IMR-90 (cell line): ENCODE results near the gene DCLRE1A. TPM values are rescaled to one million over a fixed set of nuclear protein-coding genes. Genes with fewer than 3 reads are reported as not detected.

ENCODE experiments used
- ATAC-seq: fragments of 200-7000 bp; cut with Tn5 transposase; 2 replicates; pipeline ENCODE4 v1.9.1; 2020; ENCODE audit warnings: low read depth, mild to moderate bottlenecking, moderate library complexity
- BruUV-seq: library from RNA; stranded (reverse); fragments of 400-500 nt; replicated peaks from 2 replicates; lab custom pipeline; 2021; lab: Mats Ljungman, UMichigan
- CTCF ChIA-PET: fragments of 300-600 bp; formaldehyde crosslinking; extraction: SDS; loops from one replicate; lab custom pipeline; 2021; ENCODE audit warnings: antibody characterized with exemption; lab: Yijun Ruan, JAX
- POLR2A ChIA-PET: fragments of 300-600 bp; sonication (Branson Sonifier 250); formaldehyde crosslinking; loops from one replicate; lab custom pipeline; 2022; ENCODE audit warnings: antibody characterized with exemption; ENCODE audit not compliant: unreplicated experiment; lab: Charles Lee
- DNase-seq: peaks from one replicate; pipeline ENCODE4 v3.0.0; 2013
- H2AFZ ChIP-seq: replicated peaks from 2 replicates; pipeline ENCODE3; 2013; ENCODE audit warnings: low read length, mild to moderate bottlenecking; ENCODE audit not compliant: poor library complexity
- H2AK5ac ChIP-seq: 2 replicates; pipeline ENCODE4 v1.6.1; 2013; ENCODE audit warnings: low read depth, low read length, inconsistent platforms
- H2AK9ac ChIP-seq: replicated peaks from 2 replicates; pipeline ENCODE3; 2013; ENCODE audit warnings: mild to moderate bottlenecking, low read depth, low read length, moderate library complexity; ENCODE audit not compliant: poor library complexity
- H2BK120ac ChIP-seq: 2 replicates; pipeline ENCODE4 v1.6.1; 2013; ENCODE audit warnings: low read depth, low read length, inconsistent platforms
- H2BK15ac ChIP-seq: 3 replicates; pipeline ENCODE4 v1.6.1; 2013; ENCODE audit warnings: low read depth, low read length, inconsistent platforms
- H2BK20ac ChIP-seq: 2 replicates; pipeline ENCODE4 v1.6.1; 2013; ENCODE audit warnings: low read depth, mild to moderate bottlenecking, inconsistent platforms, low read length, moderate library complexity
- H2BK5ac ChIP-seq: 2 replicates; pipeline ENCODE4 v1.6.1; 2013; ENCODE audit warnings: mild to moderate bottlenecking, low read depth, low read length, inconsistent platforms; ENCODE audit not compliant: poor library complexity, severe bottlenecking
- H3K14ac ChIP-seq: replicated peaks from 2 replicates; pipeline ENCODE4 v1.6.1; 2013; ENCODE audit warnings: low read depth, low read length, inconsistent platforms
- H3K18ac ChIP-seq: 2 replicates; pipeline ENCODE4 v1.6.1; 2013; ENCODE audit warnings: low read depth, low read length, control low read depth
- H3K23ac ChIP-seq: 2 replicates; pipeline ENCODE4 v1.6.1; 2013; ENCODE audit warnings: low read depth, low read length, inconsistent platforms
- H3K27ac ChIP-seq: 2 replicates; pipeline ENCODE4 v1.5.1; 2013; ENCODE audit warnings: mild to moderate bottlenecking, control low read depth, low read length; ENCODE audit not compliant: insufficient read depth
- H3K27me3 ChIP-seq: 2 replicates; pipeline ENCODE4 v1.6.1; 2013; ENCODE audit warnings: low read length; ENCODE audit not compliant: control insufficient read depth, insufficient read depth
- H3K36me3 ChIP-seq: 2 replicates; pipeline ENCODE4 v1.6.1; 2013; ENCODE audit warnings: low read length, mixed read lengths; ENCODE audit not compliant: control insufficient read depth, insufficient read depth
- H3K4ac ChIP-seq: 2 replicates; pipeline ENCODE4 v1.6.1; 2013; ENCODE audit warnings: low read depth, low read length, inconsistent platforms
- H3K4me1 ChIP-seq: 2 replicates; pipeline ENCODE4 v1.6.1; 2013; ENCODE audit warnings: low read length, mixed read lengths; ENCODE audit not compliant: control insufficient read depth, insufficient read depth
- H3K4me2 ChIP-seq: 2 replicates; pipeline ENCODE4 v1.6.1; 2013; ENCODE audit warnings: low read depth, mild to moderate bottlenecking, control low read depth, low read length, moderate library complexity
- H3K4me3 ChIP-seq: 2 replicates; pipeline ENCODE4 v1.5.1; 2013; ENCODE audit warnings: low read depth, mild to moderate bottlenecking, control low read depth, low read length, moderate library complexity; ENCODE audit not compliant: insufficient read depth
- H3K56ac ChIP-seq: 2 replicates; pipeline ENCODE4 v1.6.1; 2013; ENCODE audit warnings: low read length, inconsistent platforms; ENCODE audit not compliant: insufficient read depth; ENCODE audit errors: extremely low read depth
- H3K79me1 ChIP-seq, 2 experiments: 2 replicates each; pipeline ENCODE4 v1.6.1; 2013; ENCODE audit warnings: low read length in 2 of 2, inconsistent platforms in 1 of 2, low read depth in 1 of 2
- H3K9ac ChIP-seq: 2 replicates; pipeline ENCODE4 v1.6.1; 2013; ENCODE audit warnings: low read depth, low read length, control low read depth
- H3K9me1 ChIP-seq: 2 replicates; pipeline ENCODE4 v1.6.1; 2013; ENCODE audit warnings: low read length, inconsistent platforms; ENCODE audit not compliant: insufficient read depth
- H3K9me3 ChIP-seq: 2 replicates; pipeline ENCODE4 v1.6.1; 2013; ENCODE audit warnings: low read length; ENCODE audit not compliant: control insufficient read depth, insufficient read depth
- H4K20me1 ChIP-seq: 2 replicates; pipeline ENCODE4 v1.6.1; 2013; ENCODE audit warnings: low read length, inconsistent platforms; ENCODE audit not compliant: insufficient read depth
- H4K5ac ChIP-seq: 2 replicates; pipeline ENCODE4 v1.6.1; 2013; ENCODE audit warnings: mild to moderate bottlenecking, low read depth, low read length, control low read depth
- H4K8ac ChIP-seq, 2 experiments: 2 replicates each; pipeline ENCODE4 v1.6.1; 2013; ENCODE audit warnings: low read depth in 2 of 2, low read length in 2 of 2, control low read depth in 1 of 2, inconsistent platforms in 1 of 2
- H4K91ac ChIP-seq: 2 replicates; pipeline ENCODE4 v1.6.1; 2013; ENCODE audit warnings: low read depth, low read length, inconsistent platforms; ENCODE audit not compliant: insufficient read depth
- BHLHE40 ChIP-seq: fragments of 150-350 bp; IDR thresholded peaks from 2 replicates; pipeline ENCODE4 v1.6.1; 2016; ENCODE audit warnings: mild to moderate bottlenecking, low read depth, low read length
- CHD1 ChIP-seq: IDR thresholded peaks from 2 replicates; pipeline ENCODE4 v1.6.1; 2012; ENCODE audit warnings: low read depth, low read length, improper control_type of control experiment
- CTCF ChIP-seq: conservative IDR thresholded peaks from 2 replicates; pipeline ENCODE4 v1.5.1; 2012; ENCODE audit warnings: mild to moderate bottlenecking, low read depth, low read length, improper control_type of control experiment
- FOS ChIP-seq: fragments of 150-350 bp; IDR thresholded peaks from 2 replicates; pipeline ENCODE4 v1.6.1; 2016; ENCODE audit warnings: low read depth, low read length
- MAFK ChIP-seq: IDR thresholded peaks from 2 replicates; pipeline ENCODE4 v1.6.1; 2012; ENCODE audit warnings: low read depth, low read length, improper control_type of control experiment
- MAZ ChIP-seq: IDR thresholded peaks from 2 replicates; pipeline ENCODE4 v1.6.1; 2012; ENCODE audit warnings: low read depth, mild to moderate bottlenecking, low read length, improper control_type of control experiment, moderate library complexity, borderline replicate concordance
- MXI1 ChIP-seq: IDR thresholded peaks from 2 replicates; pipeline ENCODE4 v1.6.1; 2012; ENCODE audit warnings: low read depth, mild to moderate bottlenecking, low read length, moderate library complexity, borderline replicate concordance
- POLR2A ChIP-seq: IDR thresholded peaks from 2 replicates; pipeline ENCODE4 v1.6.1; 2012; ENCODE audit warnings: mild to moderate bottlenecking, low read depth, low read length
- RCOR1 ChIP-seq: IDR thresholded peaks from 2 replicates; pipeline ENCODE4 v1.6.1; 2012; ENCODE audit warnings: mild to moderate bottlenecking, low read length, improper control_type of control experiment; ENCODE audit not compliant: insufficient replicate concordance
- RFX5 ChIP-seq: IDR thresholded peaks from 2 replicates; pipeline ENCODE4 v1.8.0; 2012; ENCODE audit warnings: low read depth, mild to moderate bottlenecking, low read length, moderate library complexity
- SMC3 ChIP-seq: fragments of 150-350 bp; IDR thresholded peaks from 2 replicates; pipeline ENCODE4 v1.6.1; 2016; ENCODE audit warnings: low read depth, mild to moderate bottlenecking, antibody characterized with exemption, low read length, moderate library complexity
- WGBS, 2 experiments: methylation state at CpG; one replicate each; pipeline versions ENCODE4 v1.1.5 to v1.1.7; 2013; ENCODE audit warnings: missing lambda C conversion rate in 2 of 2; ENCODE audit not compliant: insufficient read length in 1 of 2; ENCODE audit errors: extremely low coverage in 2 of 2; 5-methylcytosine and 5-hydroxymethylcytosine counted together
- dilution Hi-C: fragments of 300-500 bp; cut with HindIII; formaldehyde crosslinking; loops from one replicate; pipeline ENCODE4 v1.14.3; 2018; ENCODE audit warnings: low sequenced_read_pairs; ENCODE audit not compliant: unreplicated experiment
- in situ Hi-C: fragments of 300-500 bp; cut with MboI; formaldehyde crosslinking; loops from 3 replicates; pipeline ENCODE4 v1.14.3; 2019; ENCODE audit warnings: low sequenced_read_pairs, inconsistent platforms, mixed read lengths
- intact Hi-C: fragments of 100-400 bp; cut with micrococcal nuclease; formaldehyde crosslinking; loops from 2 replicates; pipeline ENCODE4 v1.10.0; 2022
- polyA plus RNA-seq, 3 experiments: library from polyadenylated mRNA; depleted of rRNA; stranded (reverse); fragments of >200 nt; gene quantifications; 2 replicates each; pipeline ENCODE4 v1.2.3, GENCODE V29; 2012; ENCODE audit warnings: low replicate concordance in 1 of 3
- total RNA-seq: library from RNA; depleted of rRNA; stranded (reverse); fragments of >200 nt; gene quantifications from 2 replicates; pipeline ENCODE4 v1.2.3, GENCODE V29; 2012

The DCLRE1A gene
- total and polyA plus RNA-seq, 2 of the 4 experiments (the other 2 are of a cell fraction), result 3.1 to 6.3 TPM

GRCh38 chr10:113854761-113855588, 1.1 kb upstream of the DCLRE1A start:
- H4K91ac ChIP-seq, result peak overlapping the region; percentile 98
- H2AK9ac ChIP-seq, result peak overlapping the region; percentile 97
- H3K9ac ChIP-seq, result peak overlapping the region; percentile 98
- peak overlapping the region; percentile 99 for H3K4ac ChIP-seq
- peak overlapping the region; percentile 97 for H2BK120ac ChIP-seq
- H3K4me1 ChIP-seq, result peaks cover 2% of the 10 kb centered on the region; the same call in 1 of the 2 replicates
- H3K9me3 ChIP-seq, result no peaks in the 10 kb centered on the region
- H2BK15ac ChIP-seq, result peak overlapping the region; percentile 98; the same call in 2 of the 3 replicates
- peak overlapping the region; percentile 70; the same call in 1 of the 2 replicates for H2AK5ac ChIP-seq
- peak overlapping the region; percentile 98 for H3K56ac ChIP-seq
- in situ Hi-C loops (no loop called here), intact Hi-C loops (loop anchor here (1.0 to 2.0 kb wide), 2 partner anchors 56 to 146 kb away; no protein-coding TSS in a partner anchor), dilution Hi-C loops (no loop called here)
- DNase-seq (peak; percentile 28), ATAC-seq (peak; percentile 80)
- POLR2A ChIA-PET, result no interaction called here
- peak overlapping the region; percentile 95 for H3K4me2 ChIP-seq
- CTCF ChIA-PET, result no interaction called here
- WGBS, 2 experiments, result 1% methylated on average over 21 of the region's 62 CpGs; no CpG with 5 or more reads in 1 of the 2 experiments
- peak overlapping the region; percentile 92 for H3K4me3 ChIP-seq
- H3K27ac ChIP-seq, result peak overlapping the region; percentile 91
- peak overlapping the region; percentile 100 for H2AFZ ChIP-seq
- peak overlapping the region; percentile 89 for H2BK5ac ChIP-seq
- H3K79me1 ChIP-seq, result peaks cover 17 to 23% of the 10 kb centered on the region in 2 experiments
- TF ChIP-seq CTCF (no peak), SMC3 (no peak), RFX5 (no peak), MAFK (no peak), POLR2A (peak; percentile 79), BHLHE40 (no peak), MXI1 (no peak), MAZ (peak; percentile 55; the same call in 1 of the 2 replicates), FOS (no peak), CHD1 (no peak), RCOR1 (no peak)
- peak overlapping the region; percentile 89 for H2BK20ac ChIP-seq
- H4K8ac ChIP-seq, result peak overlapping the region; percentile 99
- H3K18ac ChIP-seq, result peak overlapping the region; percentile 91
- TSS peak; percentile 64 for BruUV-seq
- H3K14ac ChIP-seq, result peak overlapping the region; percentile 96
- no peaks in the 10 kb centered on the region for H3K27me3 ChIP-seq
- peak overlapping the region; percentile 99 for H3K23ac ChIP-seq
- no peaks in the 10 kb centered on the region for H3K9me1 ChIP-seq
- peak overlapping the region; percentile 91 for H4K5ac ChIP-seq
- H3K36me3 ChIP-seq, result peaks cover 2% of the 10 kb centered on the region; the same call in 1 of the 2 replicates
- no peaks in the 10 kb centered on the region for H4K20me1 ChIP-seq
